Gastroesophageal sphincter (tissue), 4 donors: ENCODE measurements around the gene RAPGEF1. TPM values are rescaled to one million over a fixed set of nuclear protein-coding genes. Genes with fewer than 3 reads are reported as not detected.

Experiments
- ATAC-seq: fragments of 150-250 bp; one replicate; pipeline ENCODE4 v1.9.1; 2016; ENCODE audit warnings: mild to moderate bottlenecking, moderate library complexity
- H3K27ac ChIP-seq, 4 donors: fragments of 200-600 bp; sonication (generic) in 3 of 4; 1 replicate in 3 of 4; 2 replicates in 1 of 4; pipeline ENCODE4 v1.5.1; 2016 to 2019
- H3K27me3 ChIP-seq: fragments of 200-600 bp; sonication (generic); one replicate; pipeline ENCODE4 v1.5.1; 2019
- H3K36me3 ChIP-seq, 2 donors: fragments of 200-600 bp; sonication (generic); one replicate each; pipeline ENCODE4 v1.5.1; 2019; ENCODE audit warnings: control low read depth in 1 of 2
- H3K4me1 ChIP-seq, 3 donors: fragments of 200-600 bp; sonication (generic); 1 replicate in 2 of 3; 2 replicates in 1 of 3; pipeline ENCODE4 v1.5.1; 2016 to 2019; ENCODE audit warnings: control low read depth in 2 of 3
- H3K4me3 ChIP-seq, 2 donors: fragments of 200-600 bp; sonication (generic); one replicate each; pipeline ENCODE4 v1.5.1; 2019; ENCODE audit warnings: mild to moderate bottlenecking in 1 of 2, moderate library complexity in 1 of 2
- H3K9me3 ChIP-seq, 3 donors: fragments of 200-600 bp; sonication (generic); one replicate each; pipeline ENCODE4 v1.5.1; 2017 to 2019; ENCODE audit warnings: control low read depth in 2 of 3
- EP300 ChIP-seq: sonication (generic); formaldehyde crosslinking; IDR thresholded peaks from one replicate; pipeline ENCODE4 v1.6.1; 2017; ENCODE audit warnings: antibody characterized with exemption, mild to moderate bottlenecking
- POLR2A ChIP-seq, 2 donors: fragments of 450-650 bp; IDR thresholded peaks; one replicate each; pipeline ENCODE4 v1.6.1; 2017; ENCODE audit warnings: antibody characterized with exemption in 2 of 2, mild to moderate bottlenecking in 2 of 2, moderate library complexity in 1 of 2
- POLR2AphosphoS5 ChIP-seq: sonication (generic); formaldehyde crosslinking; IDR thresholded peaks from one replicate; pipeline ENCODE4 v1.6.1; 2017; ENCODE audit warnings: antibody characterized with exemption
- WGBS, 2 donors: methylation state at CpG; one replicate each; pipeline ENCODE4 v1.1.5; 2018; ENCODE audit warnings: low coverage in 1 of 2; 5-methylcytosine and 5-hydroxymethylcytosine counted together
- total RNA-seq, 4 donors: library from RNA; depleted of rRNA; stranded (reverse); fragments of >200 nt; gene quantifications; one replicate each; pipeline ENCODE4 v1.1.0, GENCODE V29; 2016
- TF ChIP-seq, protein P1 (sequence below), 4 experiments: fragments of 200-600 bp in 2 of 4; fragments of 450-650 bp in 2 of 4; sonication (generic) in 1 of 4; IDR thresholded peaks; one replicate each; pipeline ENCODE4 v1.5.1; 2017 to 2019; ENCODE audit warnings: antibody characterized with exemption in 4 of 4, mild to moderate bottlenecking in 2 of 4, moderate library complexity in 2 of 4

RAPGEF1 gene
- total RNA-seq, 4 donors from 2014 or later = 47.5 to 162 (median 77.6) TPM

DNA sequence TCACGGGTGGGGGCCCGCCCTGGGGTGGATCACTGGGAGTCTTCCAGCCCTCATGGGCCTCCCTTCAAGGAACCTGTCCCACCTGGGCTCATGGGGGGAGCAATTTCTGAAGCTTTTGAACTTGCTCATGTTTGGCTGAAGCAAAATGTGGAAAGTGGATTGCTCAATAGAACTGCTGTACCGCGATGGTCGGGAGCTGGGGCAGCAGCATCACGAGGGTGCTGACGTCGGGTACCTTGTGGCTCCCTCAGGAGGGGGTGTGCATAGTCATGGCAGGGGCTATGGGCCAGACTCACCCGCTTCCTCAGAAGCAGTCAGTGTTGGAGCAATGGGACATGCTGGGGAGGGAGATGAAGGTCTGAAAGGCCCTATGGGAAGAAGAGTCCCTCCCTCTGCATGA lies 136.7 kb downstream of the RAPGEF1 start:
- H3K27ac ChIP-seq = no peak overlapping the region
- peaks cover 0 to 21% (median 9%) of the 10 kb centered on the region in 3 donors for H3K4me1 ChIP-seq
- H3K36me3 ChIP-seq = peaks cover 0 to 80% of the 10 kb centered on the region in 2 donors
- no peak for TF ChIP-seq POLR2A (IDR thresholded peaks at IDR 0.05)
- TF ChIP-seq, protein P1, sequence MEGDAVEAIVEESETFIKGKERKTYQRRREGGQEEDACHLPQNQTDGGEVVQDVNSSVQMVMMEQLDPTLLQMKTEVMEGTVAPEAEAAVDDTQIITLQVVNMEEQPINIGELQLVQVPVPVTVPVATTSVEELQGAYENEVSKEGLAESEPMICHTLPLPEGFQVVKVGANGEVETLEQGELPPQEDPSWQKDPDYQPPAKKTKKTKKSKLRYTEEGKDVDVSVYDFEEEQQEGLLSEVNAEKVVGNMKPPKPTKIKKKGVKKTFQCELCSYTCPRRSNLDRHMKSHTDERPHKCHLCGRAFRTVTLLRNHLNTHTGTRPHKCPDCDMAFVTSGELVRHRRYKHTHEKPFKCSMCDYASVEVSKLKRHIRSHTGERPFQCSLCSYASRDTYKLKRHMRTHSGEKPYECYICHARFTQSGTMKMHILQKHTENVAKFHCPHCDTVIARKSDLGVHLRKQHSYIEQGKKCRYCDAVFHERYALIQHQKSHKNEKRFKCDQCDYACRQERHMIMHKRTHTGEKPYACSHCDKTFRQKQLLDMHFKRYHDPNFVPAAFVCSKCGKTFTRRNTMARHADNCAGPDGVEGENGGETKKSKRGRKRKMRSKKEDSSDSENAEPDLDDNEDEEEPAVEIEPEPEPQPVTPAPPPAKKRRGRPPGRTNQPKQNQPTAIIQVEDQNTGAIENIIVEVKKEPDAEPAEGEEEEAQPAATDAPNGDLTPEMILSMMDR (IDR thresholded peaks at IDR 0.05) = no peak
- no peak for TF ChIP-seq POLR2AphosphoS5
- TF ChIP-seq EP300 = no peak
- H3K27me3 ChIP-seq = no peaks in the 10 kb centered on the region
- ATAC-seq = no peak
- WGBS, 2 donors = 92 to 96% methylated on average over 2 to 5 of the region's 9 CpGs
- H3K4me3 ChIP-seq = no peak overlapping the region
- H3K9me3 ChIP-seq = no peaks in the 10 kb centered on the region

DNA sequence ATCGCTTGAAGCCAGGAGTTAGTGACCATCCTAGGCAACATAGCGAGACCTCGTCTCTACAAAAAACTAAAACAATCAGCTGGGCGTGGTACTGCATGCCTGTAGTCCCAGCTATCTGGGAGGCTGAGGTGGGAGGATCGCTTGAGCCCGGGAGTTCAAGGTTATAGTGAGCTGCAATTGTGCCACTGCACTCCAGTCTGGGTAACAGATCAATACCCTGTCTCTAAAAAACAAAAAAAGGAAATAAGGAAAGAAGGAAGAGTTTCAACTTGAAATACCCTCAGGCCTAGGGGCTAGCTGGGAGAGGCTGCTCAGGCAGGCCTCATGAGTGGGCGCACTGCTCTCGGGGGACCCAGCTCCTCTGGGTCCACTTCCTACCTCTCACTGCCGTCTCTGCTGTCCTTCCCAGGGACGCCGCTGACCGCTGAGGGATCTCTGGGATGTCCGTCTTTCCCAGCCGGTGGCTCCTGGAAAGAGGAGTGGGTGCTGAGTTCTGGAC lies 138.1 kb downstream of the RAPGEF1 start:
- no peak overlapping the region for H3K4me3 ChIP-seq
- no peak for ATAC-seq
- H3K4me1 ChIP-seq = peaks cover 0 to 6% (median 0%) of the 10 kb centered on the region in 3 donors
- H3K9me3 ChIP-seq = no peaks in the 10 kb centered on the region
- TF ChIP-seq POLR2A (IDR thresholded peaks at IDR 0.05) = no peak
- TF ChIP-seq, protein P1 (IDR thresholded peaks at IDR 0.05) = no peak
- TF ChIP-seq POLR2AphosphoS5 = no peak
- no peak for TF ChIP-seq EP300
- no peak overlapping the region for H3K27ac ChIP-seq
- 87 to 100% methylated on average over 2 to 10 of the region's 14 CpGs for WGBS, 2 donors
- no peaks in the 10 kb centered on the region for H3K27me3 ChIP-seq
- H3K36me3 ChIP-seq = peaks cover 0 to 95% of the 10 kb centered on the region in 2 donors

DNA sequence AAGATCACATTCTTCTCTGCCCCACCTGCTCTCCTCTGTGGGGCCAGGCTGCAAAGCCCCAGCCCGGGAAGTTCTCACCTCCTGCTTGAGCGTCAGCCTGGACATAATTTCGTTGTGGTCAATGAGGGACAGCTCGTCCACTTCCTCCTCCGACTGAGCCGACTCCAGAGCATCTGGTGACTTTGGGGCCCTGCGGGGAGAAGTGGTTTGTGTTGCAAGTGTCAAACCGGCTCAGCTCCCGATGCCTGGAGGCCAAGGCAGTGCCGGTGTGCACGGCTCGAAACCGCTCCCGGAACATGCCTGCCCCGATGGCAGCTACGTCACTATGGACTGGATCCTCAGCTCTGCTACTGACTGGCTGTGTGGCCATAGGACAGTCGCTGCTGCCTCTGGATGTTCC lies 141.8 kb downstream of the RAPGEF1 start:
- peaks cover 0 to 99% of the 10 kb centered on the region in 2 donors for H3K36me3 ChIP-seq
- no peaks in the 10 kb centered on the region for H3K9me3 ChIP-seq
- no peaks in the 10 kb centered on the region for H3K27me3 ChIP-seq
- 69% methylated on average over 9 of the region's 17 CpGs; no CpG with 5 or more reads in 1 of the 2 donors for WGBS, 2 donors
- H3K4me3 ChIP-seq = no peak overlapping the region
- H3K4me1 ChIP-seq = no peaks in the 10 kb centered on the region
- H3K27ac ChIP-seq = no peak overlapping the region
- peak; percentile 66 for ATAC-seq
- TF ChIP-seq, protein P1 (IDR thresholded peaks at IDR 0.05) = no peak
- no peak for TF ChIP-seq EP300
- TF ChIP-seq POLR2AphosphoS5 = no peak
- TF ChIP-seq POLR2A (IDR thresholded peaks at IDR 0.05) = no peak

DNA sequence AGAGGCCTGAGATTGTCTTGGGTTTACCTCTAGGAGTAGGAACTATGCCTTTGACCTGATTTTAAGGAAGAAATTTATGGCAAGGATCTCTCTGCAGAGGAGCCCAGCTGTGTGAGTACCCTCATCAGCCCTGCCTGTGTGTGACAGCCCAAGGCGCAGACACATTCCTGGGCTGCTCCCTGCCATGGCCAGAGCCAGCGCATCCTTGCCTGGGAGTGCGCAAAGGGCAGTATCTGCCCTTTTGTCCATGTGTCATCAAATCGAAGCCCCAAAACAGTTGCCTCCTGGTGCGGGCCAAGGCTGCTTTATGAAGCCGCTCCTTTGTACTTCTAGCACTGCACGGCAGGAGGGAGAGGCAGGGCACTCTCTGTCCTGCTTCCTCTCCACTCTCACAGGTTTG lies 142.6 kb downstream of the RAPGEF1 start:
- Histone ChIP-seq H3K9me3 (no peaks in the 10 kb centered on the region), H3K4me1 (no peaks in the 10 kb centered on the region), H3K36me3 (peaks cover 0 to 97% of the 10 kb centered on the region in 2 donors), H3K4me3 (no peak overlapping the region), H3K27ac (no peak overlapping the region), H3K27me3 (no peaks in the 10 kb centered on the region)
- TF ChIP-seq POLR2AphosphoS5 (no peak), POLR2A (IDR thresholded peaks at IDR 0.05) (no peak), EP300 (no peak)
- TF ChIP-seq, protein P1 (IDR thresholded peaks at IDR 0.05) = no peak
- 100% methylated on average over 1 to 2 of the region's 7 CpGs for WGBS, 2 donors
- ATAC-seq = no peak

DNA sequence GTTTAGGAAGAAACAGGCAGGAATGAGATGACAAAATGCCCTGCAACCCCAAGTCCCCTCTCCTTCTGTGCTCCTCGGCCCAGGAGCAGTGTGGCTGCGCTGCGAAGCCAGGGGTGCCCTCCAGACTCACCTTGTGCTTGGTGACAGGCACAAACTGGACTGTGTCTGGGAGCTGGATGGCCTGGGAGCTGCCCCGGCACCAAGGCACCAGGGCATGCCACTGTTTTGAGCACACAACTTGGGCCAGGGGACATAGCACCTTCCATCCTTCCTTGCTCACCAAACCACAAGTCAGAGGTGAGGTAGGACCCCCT lies 143.5 kb downstream of the RAPGEF1 start:
- ATAC-seq = no peak
- Histone ChIP-seq H3K9me3 (no peaks in the 10 kb centered on the region), H3K4me3 (no peak overlapping the region), H3K27me3 (no peaks in the 10 kb centered on the region), H3K27ac (no peak overlapping the region), H3K4me1 (peaks cover 0 to 5% (median 0%) of the 10 kb centered on the region in 3 donors), H3K36me3 (peaks cover 0 to 97% of the 10 kb centered on the region in 2 donors)
- WGBS, 2 donors = no CpG with 5 or more reads among the region's 4 CpGs
- TF ChIP-seq, protein P1 (IDR thresholded peaks at IDR 0.05) = no peak
- TF ChIP-seq POLR2A (IDR thresholded peaks at IDR 0.05) = no peak
- no peak for TF ChIP-seq EP300
- TF ChIP-seq POLR2AphosphoS5 = no peak
